GM19025 (cell line): ENCODE data around the gene AJUBA.
"Not testable (repeated sequence)": the region's sequence is repeated elsewhere in the genome, so short reads cannot be mapped to it uniquely, and the experiment has no call there.

Experiments
- ATAC-seq: cut with Tn5 transposase; IDR thresholded peaks from one replicate; pipeline ENCODE4 v1.9.1; 2021; ENCODE audit warnings: mild to moderate bottlenecking, low read depth, moderate library complexity; ENCODE audit not compliant: unreplicated experiment

AJUBA gene

DNA sequence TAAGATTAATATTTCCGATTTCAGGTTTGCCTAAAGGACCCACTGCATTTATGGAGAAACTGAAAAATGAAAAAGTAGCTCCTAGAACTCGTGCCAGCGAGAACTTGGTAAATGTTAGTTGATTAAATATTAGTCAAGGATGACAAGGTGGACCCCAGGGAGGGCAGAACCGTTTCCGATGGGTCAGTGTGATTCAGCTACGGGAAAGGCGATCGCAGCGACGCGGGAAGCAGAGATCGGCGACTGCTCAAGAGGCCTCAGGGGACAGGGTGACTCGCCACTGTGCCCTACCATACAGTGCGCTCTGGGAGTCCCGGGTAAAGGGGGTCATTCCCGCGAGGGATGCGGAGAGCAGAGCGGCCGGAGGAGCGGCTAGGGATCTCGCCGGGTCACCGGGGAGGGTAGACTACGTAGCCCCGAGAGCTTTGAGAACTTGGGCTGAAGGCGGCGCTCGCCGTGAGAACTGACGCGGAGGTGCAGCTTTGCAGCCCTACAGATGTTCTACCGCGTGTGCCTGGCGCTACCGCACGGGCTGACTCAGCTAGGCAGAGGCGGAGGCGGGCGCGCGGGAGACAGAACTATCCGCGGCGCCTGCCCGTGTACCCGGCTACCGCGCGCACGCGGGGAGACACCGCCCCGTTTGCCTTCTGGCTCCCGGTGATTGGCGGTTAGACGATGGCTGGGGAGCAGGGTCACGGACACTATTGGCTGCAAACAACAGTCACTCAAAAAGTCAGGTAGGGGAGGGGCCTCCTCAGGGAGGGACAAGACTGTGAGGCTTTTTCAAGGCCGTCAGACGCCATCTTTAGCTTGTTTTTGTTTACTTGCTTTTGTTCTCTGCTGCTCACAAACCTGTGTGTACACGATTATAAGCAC is 24.4 kb upstream of the AJUBA start:
- ATAC-seq, result peak; percentile 93

DNA sequence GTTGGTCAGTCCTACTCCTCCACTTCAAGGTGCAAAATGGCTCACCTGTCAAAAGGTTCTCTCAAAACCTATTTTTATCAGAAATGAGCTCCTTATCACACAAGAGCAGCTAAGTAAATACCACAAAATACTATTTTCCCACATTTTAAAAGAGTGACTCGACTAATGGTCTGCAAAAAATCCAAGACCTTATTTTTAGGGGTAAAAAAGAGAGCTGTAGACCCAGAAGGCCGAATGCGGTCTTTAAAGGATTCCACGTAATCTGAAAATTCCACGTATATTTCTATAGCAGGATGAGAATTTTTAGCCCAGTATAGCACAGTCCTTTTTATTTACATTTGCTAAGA is 23.8 kb upstream of the AJUBA start:
- ATAC-seq, result no peak

DNA sequence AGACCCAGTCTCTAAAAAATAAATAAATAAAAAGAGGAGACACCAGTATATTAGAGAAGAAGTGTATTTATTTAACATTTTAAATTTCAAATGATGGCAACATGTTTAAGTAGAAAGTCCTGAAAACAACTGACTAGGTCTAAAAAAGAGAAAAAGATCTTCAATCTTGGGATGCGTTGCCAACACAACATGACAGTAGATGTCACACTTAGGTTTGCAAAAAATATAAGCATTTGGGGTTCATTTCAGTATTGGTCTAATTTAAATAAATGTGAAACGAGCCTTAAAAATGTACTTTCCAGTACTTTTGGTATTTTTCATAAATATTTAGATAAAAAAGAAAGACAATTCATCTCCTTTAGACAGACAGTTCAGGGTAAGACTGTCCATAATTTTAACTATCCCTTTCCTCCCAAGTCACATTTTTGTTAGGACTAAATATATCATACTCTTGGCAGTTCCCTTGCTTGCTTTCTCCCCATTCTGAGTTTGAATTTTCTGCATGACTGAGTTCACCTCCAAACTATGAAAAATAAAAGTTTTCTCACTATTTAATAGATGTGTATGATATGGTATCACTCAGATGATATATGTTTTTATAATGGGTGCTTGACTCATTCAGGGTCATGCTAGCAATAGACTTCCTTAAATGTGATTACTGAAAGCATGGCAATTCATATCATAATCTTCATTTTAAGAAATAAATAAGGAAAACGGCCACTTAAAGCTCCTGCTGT is 23.3 kb upstream of the AJUBA start:
- no peak for ATAC-seq

GRCh38 chr14:23004274-23004673 is 21.9 kb upstream of the AJUBA start:
- not testable (repeated sequence) for ATAC-seq

DNA sequence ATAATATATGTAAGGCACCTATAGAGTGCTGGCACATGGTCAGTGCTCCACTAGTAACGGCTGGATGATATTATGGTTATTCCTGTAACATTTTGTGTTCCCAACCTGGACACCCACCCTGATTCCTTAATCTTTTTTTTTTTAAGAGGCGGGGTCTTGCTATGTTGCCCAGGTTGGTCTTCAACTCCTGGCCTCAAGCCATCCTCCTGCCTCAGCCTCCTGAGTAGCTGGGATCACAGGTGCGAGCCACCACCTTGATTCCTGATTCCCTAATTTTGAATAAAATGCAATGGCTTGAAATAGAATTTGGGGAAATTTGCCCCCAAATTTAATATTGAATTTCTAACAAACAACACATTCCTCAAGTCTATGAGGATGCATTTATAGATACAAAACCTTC is 20.2 kb upstream of the AJUBA start:
- no peak for ATAC-seq

GRCh38 chr14:23000860-23001259 is 18.5 kb upstream of the AJUBA start:
- ATAC-seq, result no peak

DNA sequence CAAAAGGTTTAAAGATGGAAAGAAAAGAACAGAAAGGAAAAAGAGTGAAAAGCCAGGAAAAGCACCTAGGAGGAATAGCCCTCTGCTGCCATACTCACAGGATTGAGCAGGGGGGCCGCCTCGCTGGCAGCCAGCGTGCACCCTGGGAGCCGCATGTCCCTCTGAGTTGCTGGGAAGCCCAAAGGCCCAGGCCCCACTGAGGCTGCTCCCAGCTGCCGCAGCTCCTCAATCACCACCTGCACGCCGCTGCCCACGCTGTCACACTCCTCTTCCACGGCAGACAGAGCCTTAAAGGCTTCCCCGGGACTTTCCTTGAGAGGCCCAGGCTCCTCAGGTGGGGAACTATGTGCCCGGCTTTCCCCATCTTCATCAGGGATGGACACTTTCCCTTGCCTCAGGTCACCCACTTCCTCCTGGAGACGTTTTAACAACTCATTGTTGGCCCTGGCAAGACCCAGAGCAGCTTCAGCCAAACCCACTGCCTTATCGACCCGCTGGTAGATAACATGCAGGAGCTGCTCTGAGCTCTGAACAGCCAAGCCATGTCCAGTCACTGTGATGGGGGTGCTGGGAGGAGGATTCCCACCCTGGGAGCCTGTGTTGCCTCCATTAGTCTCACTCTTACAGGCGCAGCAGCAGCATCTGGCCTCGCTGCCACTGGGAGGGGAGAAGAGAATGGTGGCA is 16.1 kb upstream of the AJUBA start:
- ATAC-seq, result no peak

DNA sequence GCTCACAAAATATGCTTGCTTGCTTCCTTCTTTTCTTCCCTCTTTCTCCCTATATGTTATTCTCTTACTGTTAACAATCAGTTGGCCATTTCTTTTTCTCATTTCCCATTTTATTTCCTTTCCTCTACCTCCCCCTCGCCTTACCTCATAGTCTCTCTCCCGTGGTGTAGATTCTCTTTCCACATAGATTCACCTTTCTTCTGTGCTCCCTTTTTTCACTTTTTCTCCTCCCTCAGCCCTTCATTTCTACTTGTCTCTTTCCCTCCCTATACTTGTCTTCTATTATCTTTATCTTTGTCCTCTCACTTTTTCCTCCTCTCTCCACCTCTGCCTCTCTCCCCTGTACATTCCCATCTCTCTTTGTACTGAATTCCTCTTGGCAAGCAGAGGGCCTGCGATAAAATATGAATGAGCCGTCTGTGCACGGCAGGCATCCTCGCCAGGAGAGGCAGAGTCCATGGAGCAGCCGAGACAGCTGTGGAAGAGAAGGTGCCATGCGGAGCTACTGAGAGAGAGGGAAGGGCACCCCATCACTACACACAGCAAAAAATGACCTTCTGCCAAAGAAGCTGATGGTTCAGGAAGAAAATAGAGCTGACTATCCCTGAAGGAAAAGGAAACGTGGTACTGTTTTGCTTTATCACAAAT is 15.4 kb upstream of the AJUBA start:
- ATAC-seq, result no peak

GRCh38 chr14:22996768-22997654 is 14.7 kb upstream of the AJUBA start:
- ATAC-seq, result no peak

GRCh38 chr14:22995889-22996625 is 13.7 kb upstream of the AJUBA start:
- ATAC-seq, result no peak

DNA sequence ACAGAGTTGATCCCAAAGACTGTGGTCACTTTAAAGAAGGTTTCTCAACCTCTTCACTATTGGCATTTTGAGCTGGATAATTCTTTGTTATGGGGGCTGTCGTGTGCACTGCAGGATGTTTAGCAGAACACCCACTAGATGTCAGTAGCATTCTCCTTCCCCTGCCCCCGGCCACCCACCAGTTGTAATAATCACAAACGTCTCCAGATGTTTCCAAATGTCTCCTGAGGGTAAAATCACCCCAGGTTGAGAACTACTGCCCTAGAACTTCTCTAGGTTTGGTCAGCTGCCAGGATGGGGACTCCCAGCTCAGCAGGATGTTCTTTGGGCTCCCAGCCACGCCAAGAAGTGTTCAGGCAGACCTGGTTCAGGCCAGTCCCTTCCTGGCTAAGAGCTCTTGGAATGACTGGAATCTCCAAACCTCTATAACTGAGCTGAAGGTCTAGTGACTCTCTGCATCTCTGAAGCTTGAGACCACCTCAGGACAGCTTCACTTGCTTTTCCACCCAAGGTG is 12.5 kb upstream of the AJUBA start:
- no peak for ATAC-seq

DNA sequence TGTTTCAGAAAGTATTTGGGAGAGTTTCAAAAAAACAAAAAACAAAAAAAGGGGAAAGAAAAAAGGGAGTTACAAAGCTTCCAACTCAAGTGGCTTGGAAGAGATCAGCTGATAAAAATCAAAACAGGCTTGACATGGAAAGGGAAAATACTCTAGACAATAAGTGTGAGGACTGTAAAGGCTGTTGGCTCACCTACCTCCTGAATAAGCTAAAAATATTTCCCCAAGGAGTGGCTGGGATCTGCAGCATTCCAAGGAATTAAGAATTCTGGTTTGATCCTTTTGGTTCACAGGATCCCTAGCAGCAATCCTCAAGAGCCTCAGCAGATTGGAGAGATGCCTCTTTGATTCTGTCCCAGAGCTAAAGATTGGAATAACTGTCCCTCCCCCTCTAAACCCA is 11.2 kb upstream of the AJUBA start:
- ATAC-seq, result no peak

DNA sequence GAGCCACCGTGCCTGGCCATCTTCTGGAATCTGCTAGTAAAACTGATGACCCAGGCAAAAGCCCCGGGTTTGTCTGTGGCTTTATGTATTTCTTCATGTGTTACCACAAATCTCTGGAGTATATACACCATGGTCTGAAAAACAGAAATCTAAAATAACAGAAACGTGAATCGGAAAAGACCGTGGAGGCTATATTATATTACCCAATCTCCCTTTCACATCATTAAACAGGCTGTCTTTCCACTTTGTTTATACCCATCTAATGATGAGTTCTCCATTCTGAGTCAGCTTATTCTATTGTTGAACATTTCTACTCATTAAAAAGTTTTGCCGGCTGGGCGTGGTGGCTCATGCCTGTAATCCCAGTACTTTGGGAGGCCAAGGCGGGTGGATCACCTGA is 9.5 kb upstream of the AJUBA start:
- ATAC-seq, result no peak

DNA sequence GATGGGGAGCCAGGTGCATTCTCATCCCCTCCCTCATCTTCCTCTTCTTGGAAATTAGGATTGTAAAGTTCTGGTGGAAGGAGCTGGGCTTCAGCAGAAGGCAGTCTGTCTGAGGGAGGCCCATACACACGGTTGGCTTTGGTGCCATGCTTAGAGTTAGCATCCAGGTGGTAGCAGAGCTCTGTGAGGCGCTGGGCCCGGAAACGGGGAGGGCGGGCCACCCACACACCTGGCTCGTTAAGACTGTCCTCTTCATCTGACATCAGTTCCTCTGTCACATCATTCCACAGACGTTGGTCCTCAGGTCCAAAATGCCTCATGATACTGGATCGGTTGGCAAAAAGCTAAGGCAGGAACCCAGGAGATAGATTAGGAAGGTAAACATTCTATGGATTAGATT is 4.9 kb upstream of the AJUBA start:
- ATAC-seq, result no peak

DNA sequence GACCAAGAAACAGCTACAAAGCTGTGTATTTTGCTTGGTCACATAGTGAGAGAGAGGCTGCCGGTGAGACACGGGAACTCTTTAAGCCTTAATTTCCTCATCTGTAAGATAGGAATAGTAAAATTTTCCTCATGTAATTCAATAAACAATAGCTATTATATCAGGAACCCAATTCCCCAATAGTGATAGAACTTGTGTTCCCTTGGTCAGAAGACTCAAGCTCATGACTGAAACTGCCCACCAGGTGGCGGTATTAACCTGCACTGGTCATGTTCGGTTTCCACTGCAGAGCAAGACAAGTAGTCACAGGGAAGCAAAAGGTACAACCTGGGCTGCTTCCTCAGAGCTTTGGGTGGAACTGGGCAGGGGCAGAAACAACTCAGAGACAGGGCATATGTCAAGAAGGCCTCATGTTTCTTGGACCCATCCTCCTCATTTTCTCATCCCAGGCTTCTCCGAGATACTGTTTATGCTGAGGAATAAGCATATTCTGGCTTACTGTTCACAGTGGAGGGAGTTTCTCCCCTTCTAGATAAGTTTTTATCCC is 4.2 kb upstream of the AJUBA start:
- no peak for ATAC-seq

- no peak for ATAC-seq
Measured at GRCh38 chr14:22985894-22986507, 3.6 kb upstream of the AJUBA start.

GRCh38 chr14:22984959-22985658 is 2.8 kb upstream of the AJUBA start:
- no peak for ATAC-seq
